Posterior vena cava (tissue), 2 donors: ENCODE measurements around the gene ASB7. TPM values are rescaled to one million over a fixed set of nuclear protein-coding genes. Genes with fewer than 3 reads are reported as not detected.
A peak's percentile ranks its signal among the peaks of the same experiment; 100 is the strongest.
"Not testable (repeated sequence)": the region's sequence is repeated elsewhere in the genome, so short reads cannot be mapped to it uniquely, and the experiment has no call there.

ENCODE experiments used
- DNase-seq: peaks from one replicate; pipeline ENCODE4 v3.0.0-alpha.2; 2020; ENCODE audit warnings: low spot score
- intact Hi-C, 2 donors: fragments of 100-400 bp; cut with DNase I; formaldehyde crosslinking; loops; one replicate each; pipeline versions ENCODE4 v1.14.1 to v1.14.2; 2022 to 2023
- long read RNA-seq, 2 donors: library from polyadenylated mRNA; unstranded; transcript quantifications; one replicate each; pipeline ENCODE4 v2.0.0, GENCODE V29; 2020 to 2021
- total RNA-seq, 2 donors: library from RNA; stranded (reverse); fragmentation: NEBNext Ultra II Directional; extraction: Animal tissue kit (Norgen Biotek cat#: 25700); gene quantifications; one replicate each; pipeline ENCODE4 v1.2.1, GENCODE V29; 2021
- donor health status: DM: yes; HTN: yes; CAD: no.
- donor health status: DM: yes; HTN: yes; CAD: no.

ASB7 gene, protein sequence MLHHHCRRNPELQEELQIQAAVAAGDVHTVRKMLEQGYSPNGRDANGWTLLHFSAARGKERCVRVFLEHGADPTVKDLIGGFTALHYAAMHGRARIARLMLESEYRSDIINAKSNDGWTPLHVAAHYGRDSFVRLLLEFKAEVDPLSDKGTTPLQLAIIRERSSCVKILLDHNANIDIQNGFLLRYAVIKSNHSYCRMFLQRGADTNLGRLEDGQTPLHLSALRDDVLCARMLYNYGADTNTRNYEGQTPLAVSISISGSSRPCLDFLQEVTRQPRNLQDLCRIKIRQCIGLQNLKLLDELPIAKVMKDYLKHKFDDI
- 10 to 100 TPM in 1 of 2 donors, 1 to 10 TPM in 1; 8.8 to 10.2 TPM for total RNA-seq
- long read RNA-seq, donor 1, full-length matches to known transcripts = 1 of 4 reads
- long read RNA-seq, donor 1, partial matches to known transcripts = 1 of 4 reads
- long read RNA-seq, donor 1, other reads (novel, unspliced or antisense) = 2 of 4 reads
- long read RNA-seq, donor 2, partial matches to known transcripts = 0 of 8 reads
- long read RNA-seq, donor 2, other reads (novel, unspliced or antisense) = 4 of 8 reads

DNA sequence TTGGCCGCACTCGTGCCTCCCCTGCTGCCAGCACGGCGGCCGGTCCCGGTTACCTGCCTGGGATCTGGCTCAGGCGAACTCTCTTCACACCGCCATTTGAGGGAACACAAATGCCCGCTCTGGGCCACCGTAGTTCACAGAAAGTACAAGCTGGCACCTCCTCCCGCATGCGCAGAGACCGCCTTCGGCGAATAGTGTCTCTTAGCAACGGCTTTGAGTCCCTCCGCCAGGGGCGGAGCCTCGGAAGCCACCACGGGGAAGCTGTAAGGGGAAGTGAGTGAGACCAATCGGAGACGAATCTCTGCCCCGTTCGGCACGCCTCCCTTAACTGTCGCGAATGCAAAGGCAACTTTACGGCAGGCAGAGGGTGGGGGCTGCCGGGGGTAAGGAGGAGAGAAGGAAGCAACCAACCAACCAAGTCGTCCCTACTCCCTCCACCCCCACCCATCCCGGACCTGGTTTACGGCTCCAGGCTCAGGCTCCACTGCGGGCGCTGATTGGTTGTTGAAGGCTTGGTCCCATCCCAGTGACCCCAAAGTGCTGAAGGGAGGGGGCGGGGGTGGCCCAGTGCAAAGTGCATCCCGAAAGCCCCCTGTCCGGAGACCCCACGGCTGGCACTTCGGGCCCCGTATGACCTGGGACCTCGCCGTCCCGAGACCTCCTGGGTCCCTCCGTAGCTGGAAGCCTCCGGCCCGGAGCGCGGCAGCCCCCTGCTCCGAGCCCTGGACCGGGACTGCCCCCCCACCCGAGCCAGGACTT is at the start of gene ASB7, which contains the start of gene LINS1:
TSS of gene ASB7 (plus strand) at position 526 of the 759 bp plus-strand sequence. CDS start 9,628 bp downstream, outside the sequence.
TSS of gene LINS1 (minus strand) at position 121 of the 759 bp plus-strand sequence. CDS start 21,342 bp downstream, outside the sequence.
- intact Hi-C loops = no loop called here
- peak; percentile 100 for DNase-seq

- DNase-seq = no peak
- intact Hi-C loops = no loop called here
Measured at GRCh38 chr15:100553468-100553867, 48.9 kb upstream of the ASB7 start.

- peak; percentile 77 for DNase-seq
- intact Hi-C loops = no loop called here
Measured at GRCh38 chr15:100558771-100559254, 43.6 kb upstream of the ASB7 start.

DNA sequence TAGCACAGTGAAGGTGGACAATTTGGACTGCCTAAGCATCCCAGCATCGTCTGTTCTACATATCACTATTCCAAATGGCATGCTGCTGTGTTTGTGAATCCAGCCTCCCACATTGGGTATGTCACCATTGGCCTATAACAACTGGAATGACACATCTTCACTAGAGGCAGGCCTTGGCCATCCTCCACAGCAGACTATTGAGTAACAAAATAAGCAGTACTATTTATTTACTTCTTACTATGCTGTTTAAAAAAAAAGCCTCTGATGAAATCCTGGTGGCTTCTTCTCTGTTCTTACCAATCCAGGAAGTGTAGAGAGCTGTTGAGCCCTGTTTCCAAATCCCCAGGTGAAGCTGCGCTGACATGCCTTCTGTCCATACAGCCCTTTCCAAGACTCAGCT is 43.1 kb upstream of the ASB7 start:
- no peak for DNase-seq
- intact Hi-C loops = no loop called here

- no peak for DNase-seq
- intact Hi-C loops = loop anchor here in 1 of 2 donors (10.0 kb wide), 1 partner anchor 206 kb away; no protein-coding TSS in a partner anchor
Measured at GRCh38 chr15:100560323-100560722, 42.1 kb upstream of the ASB7 start.

DNA sequence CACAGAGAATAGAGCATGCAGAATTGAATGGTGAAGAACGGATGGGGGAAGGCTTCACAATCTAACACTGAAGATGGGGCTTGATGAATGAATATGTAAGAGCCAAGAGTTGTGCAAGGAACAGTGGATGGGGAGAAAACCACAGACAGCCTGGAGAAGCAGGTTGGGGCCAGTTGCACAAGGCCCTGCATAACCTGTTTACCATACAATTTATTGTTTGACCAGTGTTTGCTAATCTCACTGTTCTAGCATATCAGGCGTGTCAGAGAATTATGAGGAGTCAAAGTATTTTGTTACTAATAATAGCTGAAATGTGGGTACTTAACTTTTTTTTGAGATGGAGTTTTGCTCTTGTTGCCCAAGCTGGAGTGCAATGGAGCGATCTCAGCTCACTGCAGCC is 36.8 kb upstream of the ASB7 start:
- intact Hi-C loops = loop anchor here in 1 of 2 donors (10.0 kb wide), 1 partner anchor 211 kb away; no protein-coding TSS in a partner anchor
- DNase-seq = no peak

- no peak for DNase-seq
- intact Hi-C loops = loop anchor here in 1 of 2 donors (10.0 kb wide), 1 partner anchor 212 kb away; no protein-coding TSS in a partner anchor
Measured at GRCh38 chr15:100566850-100567628, 35.4 kb upstream of the ASB7 start.

DNA sequence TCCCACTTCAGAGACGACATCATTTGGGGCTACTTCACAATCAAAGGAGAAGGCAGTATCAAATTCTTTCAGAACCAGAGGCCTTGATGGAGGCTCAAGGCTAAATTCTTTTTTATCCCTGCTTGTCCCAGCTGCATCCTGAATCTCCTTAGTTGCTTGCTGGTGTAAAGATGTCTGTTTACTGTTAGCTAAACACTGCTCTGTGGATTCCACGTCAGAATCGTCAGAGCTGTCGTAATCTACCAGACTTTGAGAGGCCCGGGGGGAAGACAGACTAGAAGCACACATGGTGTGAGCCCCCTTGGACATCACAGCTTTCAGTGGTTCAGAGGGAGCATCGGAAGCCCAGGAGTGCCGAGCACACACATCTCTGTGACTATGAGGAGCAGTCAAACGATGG is 33.0 kb upstream of the ASB7 start:
- intact Hi-C loops = loop anchor here in 1 of 2 donors (10.0 kb wide), 1 partner anchor 215 kb away; no protein-coding TSS in a partner anchor
- DNase-seq = no peak

DNA sequence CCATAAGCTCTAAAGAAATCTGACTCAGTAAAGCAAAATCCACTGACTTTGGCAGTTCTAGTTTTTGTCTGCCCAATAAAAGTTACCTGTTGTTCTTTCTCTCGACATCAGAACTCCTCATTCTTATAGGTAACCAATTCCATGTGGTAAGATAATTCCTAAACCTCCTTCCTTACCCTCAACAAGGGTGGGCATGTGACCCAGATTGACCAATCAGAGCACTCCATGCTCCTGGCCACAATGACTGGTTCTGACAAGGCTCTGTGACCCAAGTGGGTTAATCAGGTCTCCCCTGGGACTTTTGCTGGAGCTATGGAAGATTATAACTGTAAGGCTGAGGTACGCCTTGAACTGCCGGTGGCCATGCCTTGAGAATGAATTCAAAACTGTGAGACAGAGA is 32.1 kb upstream of the ASB7 start:
- no peak for DNase-seq
- intact Hi-C loops = no loop called here

DNA sequence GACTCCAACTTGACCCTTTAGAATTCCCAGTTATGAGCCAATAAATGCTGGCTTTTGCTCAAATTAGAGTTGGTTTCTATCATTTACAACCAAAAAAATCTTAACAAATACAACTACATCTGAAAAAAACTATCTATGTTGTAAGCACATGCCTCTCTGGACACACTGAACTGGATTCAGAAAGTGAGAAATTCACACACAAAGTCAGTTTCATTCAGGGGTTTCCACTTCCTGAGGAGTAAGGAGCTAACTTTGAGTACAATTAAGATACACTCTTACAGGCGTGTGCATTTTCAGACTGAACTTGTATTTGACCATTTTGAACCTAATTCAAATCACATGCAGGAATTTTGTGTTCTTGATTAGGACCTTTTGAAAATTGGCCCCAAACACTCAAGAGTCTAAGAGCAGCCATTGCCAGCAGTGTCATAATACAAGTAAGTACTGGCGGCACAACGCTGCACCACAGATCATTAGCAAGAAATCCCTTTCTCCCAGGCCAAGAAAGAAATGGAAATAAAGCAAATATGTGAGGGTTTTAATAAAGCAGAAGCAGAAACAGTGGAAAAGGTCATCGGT is 31.6 kb upstream of the ASB7 start:
- intact Hi-C loops = no loop called here
- DNase-seq = no peak

DNA sequence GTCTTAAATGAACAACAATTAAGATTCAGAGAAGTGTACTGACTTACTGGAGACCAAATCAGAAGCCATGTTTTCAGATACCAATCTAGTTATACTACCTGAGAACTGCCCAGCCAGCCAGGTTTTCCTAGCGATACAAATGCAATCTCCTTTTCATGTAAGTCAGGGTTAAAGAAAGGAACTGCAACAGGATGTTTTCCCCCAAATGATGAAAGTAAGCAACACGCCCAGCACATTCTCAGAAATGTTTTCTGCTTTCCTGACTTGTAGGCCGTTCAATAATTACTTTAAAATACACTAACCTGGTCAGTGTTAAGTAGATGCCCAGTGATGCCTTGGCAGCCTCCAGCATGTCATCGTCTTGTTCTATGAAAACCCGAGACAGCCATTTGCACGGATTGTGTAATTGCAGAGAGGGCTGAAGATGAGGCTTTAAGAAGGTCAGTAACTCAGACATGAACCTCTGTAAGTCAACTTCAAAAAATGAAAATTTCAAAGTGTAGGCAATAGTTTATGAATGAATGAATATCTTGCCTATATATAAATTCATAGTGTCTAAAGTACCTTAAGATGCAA is 30.7 kb upstream of the ASB7 start:
- intact Hi-C loops = no loop called here
- no peak for DNase-seq

DNA sequence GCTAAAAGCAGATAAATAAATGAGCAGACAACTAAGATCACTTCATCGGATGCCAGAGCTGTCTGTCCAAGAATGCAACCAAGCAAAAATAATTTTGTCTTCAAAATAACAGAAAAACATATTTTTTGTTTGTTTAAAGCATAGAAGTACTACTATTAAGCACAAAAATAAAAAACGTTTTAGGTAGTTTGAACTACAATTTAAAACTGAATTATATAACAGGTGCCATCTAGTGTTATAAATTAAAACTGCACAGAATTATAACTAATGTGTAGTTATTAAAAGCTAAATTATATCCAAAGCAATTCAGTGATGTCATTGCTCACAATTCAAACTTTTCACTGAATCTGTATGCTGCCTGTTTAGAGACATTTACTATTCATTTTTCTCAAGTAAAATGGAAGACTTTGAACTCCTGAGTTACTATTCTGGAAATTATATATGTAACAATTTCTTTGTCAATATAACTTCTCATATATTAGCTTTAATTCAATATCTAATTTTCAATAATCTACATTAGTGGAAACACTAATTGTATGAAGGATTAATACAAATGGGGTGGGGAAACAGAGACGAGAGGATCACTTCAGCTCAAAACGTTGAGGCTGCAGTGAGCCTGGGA is 29.9 kb upstream of the ASB7 start:
- intact Hi-C loops = no loop called here
- DNase-seq = no peak

DNA sequence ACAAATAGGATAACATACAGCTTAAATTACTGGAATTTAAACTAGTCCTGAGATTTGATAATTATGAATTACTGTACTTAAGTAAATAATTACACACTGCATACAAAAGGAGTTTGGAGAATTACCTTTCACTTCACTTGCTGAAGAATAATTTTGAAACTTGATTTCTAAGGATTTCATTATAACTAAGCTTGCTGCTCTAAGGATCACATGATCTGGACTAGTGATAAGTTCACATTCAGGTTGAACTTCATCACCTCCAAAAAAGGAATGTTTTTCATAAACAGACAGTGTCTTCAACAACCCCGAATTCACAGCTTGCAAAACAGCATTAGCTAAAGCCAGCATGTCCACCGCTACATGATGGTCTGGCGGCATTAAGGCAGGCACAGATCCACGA is 28.9 kb upstream of the ASB7 start:
- intact Hi-C loops = no loop called here
- no peak for DNase-seq

- intact Hi-C loops = no loop called here
- DNase-seq = no peak
Measured at GRCh38 chr15:100580414-100580813, 22.0 kb upstream of the ASB7 start.

DNA sequence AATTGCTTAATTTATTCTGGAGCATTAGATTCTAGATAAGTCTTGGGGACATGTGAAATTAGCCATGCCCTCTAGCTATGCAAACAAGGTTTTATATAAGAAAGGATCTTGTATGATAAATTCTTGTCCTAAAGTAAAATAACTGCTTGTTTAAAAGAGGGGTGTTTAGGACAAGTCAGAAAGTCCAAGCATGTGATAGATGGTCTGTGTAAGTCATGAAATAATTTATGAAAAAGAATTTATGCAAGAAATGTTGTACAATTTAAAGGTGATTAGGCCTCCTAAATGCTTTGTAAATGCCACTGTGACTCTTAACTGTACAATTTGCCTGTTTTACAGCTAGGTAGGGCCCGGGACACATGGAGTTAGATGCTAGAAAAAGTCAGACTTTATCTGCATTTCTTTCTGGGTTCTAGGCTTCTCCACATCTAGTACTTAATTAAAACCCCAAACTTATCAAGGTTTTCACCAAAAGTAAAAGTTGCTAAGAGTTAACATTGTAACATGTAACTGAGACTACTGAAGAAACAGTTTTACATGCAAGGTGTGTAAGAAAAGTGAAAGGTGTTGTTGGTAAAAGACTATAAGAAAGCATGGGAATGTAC is 13.6 kb upstream of the ASB7 start:
- intact Hi-C loops = no loop called here
- no peak for DNase-seq

DNA sequence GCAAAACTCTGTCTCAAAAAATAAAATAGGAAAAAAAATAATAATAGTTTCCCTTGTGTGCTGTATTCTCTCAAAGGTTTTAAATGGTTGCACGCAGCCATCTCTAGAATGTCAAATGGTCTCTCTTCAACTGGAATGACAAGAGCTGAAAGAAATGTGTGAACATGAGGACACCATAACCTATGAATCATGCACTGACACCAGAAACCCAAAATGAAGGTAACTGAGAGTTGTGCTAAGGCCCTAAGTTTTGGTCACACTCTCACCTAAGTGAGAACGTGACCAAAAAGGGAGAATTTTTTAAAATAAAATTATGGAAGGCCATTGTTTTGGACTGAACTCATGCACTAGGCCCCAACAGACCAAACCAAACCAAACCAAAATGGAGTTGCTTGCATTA is 11.2 kb upstream of the ASB7 start:
- intact Hi-C loops, DNase-seq: not testable (repeated sequence)

DNA sequence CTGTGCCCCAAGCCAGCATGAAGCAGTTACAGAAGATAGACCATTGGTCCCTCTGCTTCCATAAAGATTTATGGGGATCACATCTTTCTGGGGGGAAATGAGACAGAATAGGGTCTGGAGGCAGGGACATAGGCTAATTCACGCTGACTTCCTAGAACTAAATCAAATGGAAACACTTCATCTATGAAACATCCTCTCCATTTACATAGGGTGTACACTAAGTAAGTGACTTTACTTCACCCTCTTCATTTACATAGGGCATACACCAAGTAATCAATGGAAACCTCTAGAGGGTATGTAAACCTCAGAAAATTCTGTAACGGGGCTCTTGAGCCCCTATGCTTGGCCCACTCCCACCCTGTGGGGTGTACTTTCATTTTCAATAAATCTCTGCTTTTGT is 10.6 kb upstream of the ASB7 start:
- intact Hi-C loops = no loop called here
- no peak for DNase-seq
